NCI-H748 (cell line): ENCODE data around the gene RASGRP4.
A peak's percentile ranks its signal among the peaks of the same experiment; 100 is the strongest.
"Not testable (repeated sequence)": the region's sequence is repeated elsewhere in the genome, so short reads cannot be mapped to it uniquely, and the experiment has no call there.

Source experiments
- DNase-seq: peaks from one replicate; lab custom pipeline; 2025; ENCODE audit not compliant: unreplicated experiment; lab: John Stamatoyannopoulos, UW

RASGRP4 gene

DNA sequence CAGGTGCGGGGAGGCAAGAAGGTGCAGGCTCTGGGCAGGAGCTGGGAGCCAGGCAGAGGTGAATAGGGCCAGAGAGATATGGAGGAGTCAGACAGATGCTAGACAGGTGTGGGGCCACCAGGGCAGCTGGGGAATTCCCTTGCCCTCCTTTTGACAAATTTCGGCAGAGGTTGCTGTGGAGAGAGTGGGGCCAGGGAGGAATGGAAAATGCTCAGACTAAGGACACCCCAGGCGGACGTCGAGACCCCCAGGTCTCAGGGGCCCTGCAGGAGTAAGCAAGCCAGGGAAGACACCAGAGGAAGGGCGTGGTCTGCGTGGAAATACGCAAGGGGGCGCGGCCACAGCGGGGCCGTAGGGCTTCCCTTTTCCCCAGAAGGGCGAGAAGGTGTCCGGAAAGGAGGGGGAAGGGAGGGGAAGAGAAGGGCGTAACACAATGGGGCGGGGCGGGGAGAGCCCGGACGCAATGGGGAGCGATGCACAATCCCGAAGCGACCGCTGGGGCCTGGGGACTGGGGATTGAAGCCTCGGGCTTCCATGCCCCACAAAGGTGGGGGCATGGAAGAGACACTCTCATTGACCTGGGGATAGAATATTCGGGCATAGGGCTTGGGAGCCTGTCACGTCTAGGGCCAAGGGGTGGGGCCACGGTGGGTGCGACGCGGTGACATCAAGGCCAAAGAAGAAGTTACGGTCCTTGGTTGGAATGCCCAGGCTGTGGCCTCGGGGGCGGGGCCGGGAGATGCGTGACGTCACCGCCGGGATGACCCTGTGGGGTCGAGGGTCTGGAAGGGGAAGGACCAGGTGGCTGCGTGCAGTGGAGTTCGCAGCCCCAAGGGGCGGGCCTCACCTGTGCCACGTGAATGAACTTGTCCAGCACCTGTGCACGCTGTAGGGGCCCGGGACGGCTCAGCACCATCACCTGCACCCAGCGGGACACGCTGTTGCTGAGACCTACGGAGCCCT, 8.2 kb downstream of the RASGRP4 start:
- DNase-seq = peak; percentile 90

DNA sequence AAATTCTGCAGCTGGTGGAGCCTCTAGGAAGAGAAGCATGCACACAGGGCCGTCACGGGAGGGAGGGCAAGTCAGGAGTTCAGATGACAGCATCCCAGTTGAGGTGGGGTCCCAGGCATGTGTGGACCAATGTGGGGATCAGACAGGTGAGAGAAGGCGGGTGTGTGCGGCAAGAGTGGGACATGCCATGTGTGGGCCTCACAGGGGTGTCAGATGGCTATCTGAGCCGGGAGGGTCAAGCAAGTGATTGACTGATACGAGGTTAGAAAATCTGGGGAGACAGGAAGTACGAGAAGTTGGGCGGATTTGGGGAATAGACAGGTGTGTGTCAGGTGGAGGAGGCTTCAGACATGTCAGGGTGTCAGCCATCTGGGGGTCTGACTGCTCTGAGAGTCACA, 8.9 kb downstream of the RASGRP4 start:
- no peak for DNase-seq

DNA sequence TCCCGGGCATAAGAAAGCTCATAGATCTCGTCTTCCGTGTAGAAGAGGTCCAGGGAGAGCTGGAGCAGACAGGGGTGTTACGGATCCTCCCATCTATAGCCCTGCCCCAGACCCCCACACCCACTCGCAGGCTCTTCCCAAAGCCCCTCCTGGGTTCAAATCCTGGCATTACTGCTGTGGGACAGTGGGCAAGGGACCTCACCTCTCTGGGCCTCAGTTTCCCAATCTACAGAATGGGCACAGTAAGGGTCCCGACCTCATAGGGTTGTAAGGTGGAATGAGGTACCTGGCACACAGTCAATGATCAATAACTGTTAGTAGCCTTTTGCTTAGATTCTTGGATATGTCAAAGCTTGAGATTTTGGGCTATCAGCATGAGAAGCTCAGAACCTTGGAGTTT, 12.6 kb downstream of the RASGRP4 start:
- no peak for DNase-seq

GRCh38 chr19:38412961-38413360, 13.1 kb downstream of the RASGRP4 start:
- no peak for DNase-seq

DNA sequence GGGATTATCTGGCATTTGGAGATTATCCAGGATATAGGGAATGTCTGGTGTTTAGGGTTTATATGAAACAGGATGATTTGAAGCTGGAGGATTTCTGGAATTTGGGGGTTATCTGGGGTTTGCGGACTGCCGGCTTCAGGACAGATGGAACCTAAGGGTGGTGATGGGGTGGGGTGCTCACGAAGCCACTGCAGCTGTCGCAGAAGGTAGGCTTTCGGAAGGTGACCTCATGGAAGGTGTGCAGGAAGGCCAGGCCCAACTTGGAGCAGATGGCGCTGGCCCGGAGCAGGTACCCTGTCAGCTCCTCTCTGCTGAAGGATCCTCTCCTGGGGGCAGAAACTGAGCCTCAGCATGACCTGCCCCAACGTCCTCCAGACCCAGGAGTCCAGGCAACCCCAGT, 13.5 kb downstream of the RASGRP4 start:
- no peak for DNase-seq

- not testable (repeated sequence) for DNase-seq
Observed at GRCh38 chr19:38411898-38412297, 14.1 kb downstream of the RASGRP4 start.

DNA sequence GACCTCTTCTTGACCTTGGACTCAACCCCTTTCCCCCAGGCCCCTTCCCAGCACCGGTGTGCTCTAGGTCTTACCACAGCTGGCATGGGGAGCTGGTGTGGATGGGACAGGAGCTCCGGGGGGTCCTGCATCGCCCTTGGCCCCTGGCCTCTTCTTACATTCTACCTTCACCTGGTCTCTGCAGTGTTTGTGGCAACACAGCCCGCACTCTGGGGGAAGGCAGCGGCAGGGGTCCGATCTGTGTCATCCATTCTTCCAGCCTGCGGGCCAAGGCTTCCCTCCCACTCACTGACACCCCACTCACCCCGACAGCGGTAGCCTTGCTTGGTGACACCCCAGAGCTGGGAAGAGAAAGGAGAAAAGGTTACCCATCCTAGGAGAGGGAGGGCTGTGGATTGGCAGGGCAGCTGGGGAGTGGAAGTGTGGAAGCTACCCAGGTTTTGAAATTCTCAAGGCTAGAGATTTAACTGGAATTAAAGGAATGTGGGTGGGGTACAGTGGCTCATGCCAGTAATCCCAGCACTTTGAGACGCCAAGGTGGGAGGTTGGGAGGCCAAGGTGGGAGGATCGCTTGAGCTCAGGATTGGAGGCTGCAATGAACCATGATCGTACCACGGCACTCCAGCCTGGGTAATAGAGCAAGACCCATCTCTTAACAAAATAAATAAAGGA, 14.8 kb downstream of the RASGRP4 start:
- DNase-seq = no peak

DNA sequence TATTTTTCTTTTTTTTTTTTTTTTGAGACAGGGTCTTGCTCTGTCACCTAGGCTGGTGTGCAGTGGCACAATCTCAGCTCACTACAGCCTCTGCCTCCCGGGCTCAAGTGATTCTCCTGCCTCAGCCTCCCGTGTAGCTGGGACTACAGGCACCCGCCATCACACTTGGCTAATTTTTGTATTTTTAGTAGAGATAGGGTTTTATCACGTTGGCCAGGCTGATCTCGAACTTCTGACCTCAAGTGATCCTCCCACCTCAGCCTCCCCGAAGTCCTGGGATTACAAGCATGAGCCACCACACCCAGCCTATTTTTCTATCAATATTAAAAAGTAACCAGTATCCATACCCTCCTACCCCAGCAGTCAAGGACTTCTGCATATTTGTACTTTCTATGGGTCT, 15.6 kb downstream of the RASGRP4 start:
- DNase-seq = not testable (repeated sequence)

DNA sequence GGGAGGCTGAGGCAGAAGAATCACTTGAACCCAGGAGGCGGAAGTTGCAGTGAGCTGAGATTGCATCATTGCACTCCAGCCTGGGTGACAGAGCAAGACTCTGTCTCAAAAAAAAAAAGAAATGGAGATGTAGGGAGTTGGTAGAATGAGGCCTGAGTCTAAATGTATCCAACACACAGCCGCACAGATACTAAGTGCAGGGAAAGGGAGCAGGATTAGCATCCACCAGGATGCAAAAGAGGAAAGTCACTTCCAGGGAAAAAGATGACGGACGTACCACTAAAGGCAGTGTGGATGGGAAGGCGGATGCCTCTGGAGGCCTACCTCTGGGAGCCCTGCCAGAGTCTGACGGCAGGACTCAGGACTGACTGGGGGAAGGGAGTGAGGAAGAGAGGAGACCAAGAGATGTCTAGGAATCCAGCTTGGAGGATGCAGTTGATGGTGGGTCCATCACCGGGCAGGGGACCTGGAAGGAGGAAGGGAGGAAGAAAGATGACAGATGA, 16.3 kb downstream of the RASGRP4 start:
- no peak for DNase-seq

DNA sequence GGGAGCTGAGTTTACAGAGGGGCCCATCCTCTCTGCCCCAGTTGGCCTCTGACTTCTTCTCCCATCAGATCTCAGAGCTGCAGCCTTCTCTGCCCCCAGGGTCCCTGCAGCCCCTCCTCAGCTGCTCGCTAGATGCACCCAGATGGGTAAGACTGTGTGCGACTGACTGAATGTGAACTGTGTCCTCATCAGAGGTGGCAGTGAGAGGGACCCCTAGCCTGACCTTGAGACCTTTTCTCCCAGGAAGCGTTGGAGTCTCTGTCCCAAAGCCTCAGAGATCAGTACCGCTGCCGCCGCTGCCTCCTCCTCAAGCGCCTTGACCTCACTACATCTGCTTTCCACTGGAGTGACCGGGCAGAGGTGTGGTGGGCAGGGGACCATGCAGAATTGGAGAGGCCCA, 20.7 kb downstream of the RASGRP4 start:
- no peak for DNase-seq

GRCh38 chr19:38404858-38405257, 21.2 kb downstream of the RASGRP4 start:
- DNase-seq = no peak

DNA sequence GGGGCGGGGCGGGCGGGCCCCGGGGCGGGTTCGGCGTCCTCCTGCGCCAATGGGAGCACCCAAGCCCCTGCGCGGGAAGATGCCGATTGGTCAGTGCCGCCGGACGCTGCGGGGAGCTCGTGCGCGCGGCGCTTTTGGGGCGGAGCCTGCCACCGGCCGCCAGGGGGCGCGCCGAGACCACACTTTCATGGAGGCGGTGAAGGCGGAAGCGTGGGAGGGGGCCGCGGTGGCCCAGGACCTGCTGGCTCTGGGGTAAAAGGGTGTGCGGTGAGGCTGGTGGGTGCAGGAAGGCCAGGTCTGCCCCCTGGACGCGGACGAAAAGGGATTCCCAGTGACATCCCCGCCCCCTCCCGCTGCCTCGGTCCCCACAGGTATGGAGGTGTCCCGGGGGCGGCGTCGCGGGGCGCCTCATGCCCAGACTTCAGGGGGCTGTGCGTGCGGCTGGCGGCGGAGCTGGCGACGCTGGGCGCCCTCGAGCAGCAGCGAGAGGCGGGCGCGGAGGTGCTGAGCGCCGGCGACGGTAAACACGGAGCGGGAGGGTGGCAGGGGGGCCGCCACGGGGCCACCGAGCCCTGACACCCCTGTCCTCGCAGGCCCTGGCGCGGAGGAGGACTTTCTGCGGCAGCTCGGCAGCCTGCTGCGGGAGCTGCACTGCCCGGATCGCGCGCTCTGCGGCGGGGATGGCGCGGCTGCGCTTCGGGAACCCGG, 22.9 kb downstream of the RASGRP4 start, which contains the start of gene FAM98C:
Gene FAM98C, plus strand, starts transcription at position 127 of the 708 bp plus-strand sequence. Its CDS starts 61 bp downstream, at position 188.
- DNase-seq = peak; percentile 99

GRCh38 chr19:38402623-38402966, 23.4 kb downstream of the RASGRP4 start:
- no peak for DNase-seq

- DNase-seq = no peak
Observed at GRCh38 chr19:38401148-38401547, 24.9 kb downstream of the RASGRP4 start.

DNA sequence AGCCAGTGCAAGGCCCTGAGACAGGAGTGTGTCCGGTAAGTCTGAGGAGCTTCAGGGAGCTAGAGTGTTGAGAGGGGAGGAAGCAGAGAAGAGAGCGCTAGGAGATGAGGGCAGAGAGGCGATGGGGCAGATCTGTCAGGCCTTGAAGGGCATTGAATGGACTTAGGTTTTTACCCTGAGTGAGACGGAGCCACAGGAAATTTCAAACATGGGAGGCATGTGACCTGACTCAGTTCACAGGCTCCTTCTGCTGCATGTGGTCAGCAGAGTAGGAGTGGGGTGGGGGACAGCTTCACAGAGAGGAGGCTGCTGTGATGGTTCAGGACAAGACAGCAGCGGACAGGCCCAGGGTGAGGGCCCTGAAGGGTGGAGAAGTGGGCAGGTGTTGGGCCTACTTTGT, 25.7 kb downstream of the RASGRP4 start:
- DNase-seq = no peak

DNA sequence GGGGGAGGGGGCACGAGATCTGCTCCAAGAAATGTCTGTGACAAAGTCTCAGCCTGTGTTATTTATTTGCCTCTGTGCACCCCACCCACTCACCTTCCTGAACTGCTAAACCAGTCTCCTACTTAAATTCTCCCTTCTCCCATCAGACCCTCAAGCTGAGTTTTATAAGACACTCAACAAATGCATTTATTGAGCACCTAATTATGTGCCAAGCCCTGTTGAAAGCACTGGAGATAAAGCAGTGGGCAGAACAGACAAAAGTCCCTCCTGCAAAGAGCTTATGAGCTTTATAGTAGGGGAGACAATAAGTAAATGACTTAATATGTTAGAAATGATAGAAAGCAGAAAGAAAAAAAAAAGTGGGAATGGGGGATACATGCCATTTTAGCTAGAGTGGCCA, 26.5 kb downstream of the RASGRP4 start:
- no peak for DNase-seq

- no peak for DNase-seq
Observed at GRCh38 chr19:38399081-38399480, 26.9 kb downstream of the RASGRP4 start.

GRCh38 chr19:38395381-38396114, 30.5 kb downstream of the RASGRP4 start:
- DNase-seq = no peak

DNA sequence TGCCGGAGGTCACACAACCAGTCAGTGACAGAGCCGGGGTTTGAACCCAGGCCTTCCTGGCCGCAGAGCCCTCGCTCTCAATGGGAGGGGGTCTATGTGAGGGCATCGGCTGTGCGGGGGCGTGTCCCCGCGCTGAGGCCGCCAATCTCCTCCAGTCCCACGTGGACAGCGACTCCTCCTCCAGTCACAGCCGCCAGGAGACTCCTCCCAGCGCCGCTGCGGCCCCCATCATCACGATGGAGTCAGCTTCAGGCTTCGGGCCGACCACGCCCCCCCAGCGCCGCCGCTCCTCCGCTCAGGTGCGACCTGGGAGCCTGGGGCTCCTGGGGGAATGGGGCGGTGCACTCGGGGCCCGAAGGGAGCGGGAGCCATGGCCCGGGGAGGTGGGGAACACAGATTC, 31.5 kb downstream of the RASGRP4 start:
- peak; percentile 74 for DNase-seq

DNA sequence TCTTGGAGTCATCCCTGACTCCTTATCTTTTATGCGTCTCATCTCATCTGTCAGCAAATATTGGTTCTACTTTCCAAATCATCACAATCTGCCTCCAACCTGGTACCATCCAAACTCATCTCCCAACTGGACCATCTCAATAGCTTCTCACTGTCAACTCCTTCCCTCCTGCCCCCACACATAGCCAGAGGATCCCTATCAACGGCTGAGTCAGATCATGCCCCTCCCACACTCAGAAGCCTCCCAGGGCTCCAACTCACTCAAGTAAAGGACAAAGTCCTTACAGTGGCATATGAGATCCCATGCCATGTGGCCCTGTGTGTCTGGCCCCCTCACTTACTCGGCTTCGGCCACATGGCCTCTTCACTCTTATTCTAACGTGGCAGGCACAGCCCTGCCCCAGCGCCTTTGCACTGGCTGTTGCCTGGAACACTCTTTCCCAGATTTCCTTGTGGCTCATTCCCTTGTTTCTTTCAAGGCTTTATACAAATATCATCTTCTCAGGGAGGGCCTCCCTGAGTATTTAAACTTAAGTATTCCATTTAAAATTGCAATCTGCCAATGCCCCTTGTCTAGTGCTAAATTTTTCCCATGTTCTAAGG, 33.2 kb downstream of the RASGRP4 start:
- no peak for DNase-seq
